Spleen (tissue), 11 donors: Measurements from ENCODE around the gene PEAK3. TPM values are rescaled to one million over a fixed set of nuclear protein-coding genes. Genes with fewer than 3 reads are reported as not detected.

ENCODE experiments used
- DNase-seq: peaks from one replicate; pipeline ENCODE4 v3.0.0-alpha.2; 2020
- H3K27ac ChIP-seq, 8 donors: fragments of 200-600 bp; sonication (generic) in 7 of 8; 1 replicate in 4 of 8; 2 replicates in 4 of 8; pipeline versions ENCODE4 v1.5.0 to v1.8.0; 2016 to 2021; ENCODE audit warnings: inconsistent platforms in 4 of 8, mild to moderate bottlenecking in 4 of 8, moderate library complexity in 1 of 8
- H3K27me3 ChIP-seq, 7 donors: fragments of 200-600 bp; sonication (generic) in 6 of 7; replicated peaks in 1 of 7; 1 replicate in 4 of 7; 2 replicates in 3 of 7; pipeline versions ENCODE4 v1.5.0 to v1.8.0; 2016 to 2021; ENCODE audit warnings: inconsistent platforms in 3 of 7, mild to moderate bottlenecking in 1 of 7
- H3K36me3 ChIP-seq, 6 donors: fragments of 200-600 bp; sonication (generic) in 5 of 6; 1 replicate in 4 of 6; 2 replicates in 2 of 6; pipeline versions ENCODE4 v1.5.0 to v1.8.0; 2016 to 2021; ENCODE audit warnings: inconsistent platforms in 2 of 6
- H3K4me1 ChIP-seq, 6 donors: fragments of 200-600 bp; sonication (generic) in 5 of 6; 1 replicate in 3 of 6; 2 replicates in 3 of 6; pipeline versions ENCODE4 v1.5.0 to v1.8.0; 2016 to 2021; ENCODE audit warnings: inconsistent platforms in 3 of 6
- H3K4me3 ChIP-seq, 8 donors: fragments of 200-600 bp; sonication (generic) in 7 of 8; 1 replicate in 4 of 8; 2 replicates in 4 of 8; pipeline versions ENCODE4 v1.5.0 to v1.8.0; 2016 to 2021; ENCODE audit warnings: inconsistent platforms in 4 of 8, mild to moderate bottlenecking in 4 of 8, moderate library complexity in 2 of 8
- H3K9me3 ChIP-seq, 8 donors: fragments of 200-600 bp; sonication (generic) in 7 of 8; 1 replicate in 4 of 8; 2 replicates in 4 of 8; pipeline versions ENCODE4 v1.5.0 to v1.8.0; 2016 to 2021; ENCODE audit warnings: inconsistent platforms in 4 of 8
- CTCF ChIP-seq, 11 experiments: fragments of 200-600 bp in 7 of 11; fragments of 450-650 bp in 4 of 11; sonication (generic) in 4 of 11; IDR thresholded peaks in 8 of 11; conservative IDR thresholded peaks in 3 of 11; 1 replicate in 7 of 11; 2 replicates in 4 of 11; pipeline versions ENCODE4 v1.4.0 to v1.8.0; 2016 to 2021; ENCODE audit warnings: antibody characterized with exemption in 11 of 11, inconsistent platforms in 4 of 11, mild to moderate bottlenecking in 1 of 11
- POLR2A ChIP-seq, 3 donors: fragments of 450-650 bp; IDR thresholded peaks; one replicate each; pipeline ENCODE4 v1.5.1; 2017; ENCODE audit warnings: antibody characterized with exemption in 3 of 3, mild to moderate bottlenecking in 1 of 3
- POLR2AphosphoS5 ChIP-seq, 3 donors: sonication (generic); formaldehyde crosslinking; IDR thresholded peaks; one replicate each; pipeline ENCODE4 v1.5.1; 2017; ENCODE audit warnings: antibody characterized with exemption in 3 of 3
- WGBS, 5 donors: extraction: QIAGEN DNeasy Blood & Tissue Kit in 3 of 5; methylation state at CpG; one replicate each; pipeline versions ENCODE4 v1.1.5 to v1.1.7; 2013 to 2018; 5-methylcytosine and 5-hydroxymethylcytosine counted together
- intact Hi-C: fragments of 100-400 bp; cut with DNase I; formaldehyde crosslinking; loops from one replicate; pipeline ENCODE4 v1.15.0; 2023; ENCODE audit warnings: low total_unique reads
- polyA plus RNA-seq, 3 donors: library from polyadenylated mRNA; stranded (reverse); fragments of 200-250 nt; gene quantifications; one replicate each; pipeline ENCODE4 v1.2.1, GENCODE V29; 2013
- total RNA-seq, 7 donors: library from RNA; depleted of rRNA in 3 of 7; stranded (reverse); fragments of >200 nt in 3 of 7; fragmentation: NEBNext Ultra II Directional in 4 of 7; extraction: Animal tissue kit (Norgen Biotek cat#: 25700) in 4 of 7; gene quantifications; one replicate each; pipeline versions ENCODE4 v1.1.0 to v1.2.1, GENCODE V29; 2016 to 2021
- donor health status: healthy with polysubstance abuse.
- donor health status: DM: no; HTN: no; CAD: no; lungs with moderate emphysema.
- donor health status: DM: no; HTN: no; CAD: no.
- donor health status: Bipolar disorder and iron deficiency.
- donor health status: healthy.
- donor health status: DM: no; HTN: no; CAD: no.
- donor health status: DM: yes; HTN: yes; CAD: no.

PEAK3 gene
- total and polyA plus RNA-seq, 10 donors = 0.30 to 17.4 (median 6.4) TPM

- Histone ChIP-seq H3K27ac (peak overlapping the region in 4 of 8 donors; percentile 65 to 99 (median 84)), H3K27me3 (no peaks in the 10 kb centered on the region), H3K4me3 (peak overlapping the region in 3 of 8 donors; percentile 24 to 43 (median 25)), H3K36me3 (peaks cover 0 to 35% (median 11%) of the 10 kb centered on the region in 6 donors), H3K4me1 (peaks cover 16 to 98% (median 47%) of the 10 kb centered on the region in 6 donors), H3K9me3 (no peaks in the 10 kb centered on the region)
- DNase-seq = no peak
- WGBS, 5 donors = 65 to 78% (median 71%) methylated on average over 22 to 26 of the region's 26 CpGs
- TF ChIP-seq POLR2A (IDR thresholded peaks at IDR 0.05) (no peak), CTCF (IDR thresholded peaks at IDR 0.05 in 8 of 11, conservative IDR thresholded peaks at IDR 0.05 in 3 of 11) (no peak), POLR2AphosphoS5 (IDR thresholded peaks at IDR 0.05) (peak in 1 of 3 donors; percentile 55)
- intact Hi-C loops = no loop called here
Measured at GRCh38 chr19:2280633-2281264, 1.2 kb downstream of the PEAK3 start.

- Histone ChIP-seq H3K4me3 (no peak overlapping the region), H3K36me3 (peaks cover 0 to 54% (median 18%) of the 10 kb centered on the region in 6 donors), H3K9me3 (no peaks in the 10 kb centered on the region), H3K27ac (peak overlapping the region in 3 of 8 donors; percentile 1 to 24 (median 14)), H3K27me3 (no peaks in the 10 kb centered on the region), H3K4me1 (peaks cover 30 to 98% (median 65%) of the 10 kb centered on the region in 6 donors)
- intact Hi-C loops = no loop called here
- DNase-seq = no peak
- 89 to 95% (median 92%) methylated on average over 20 to 33 of the region's 33 CpGs for WGBS, 5 donors
- TF ChIP-seq CTCF (IDR thresholded peaks at IDR 0.05 in 8 of 11, conservative IDR thresholded peaks at IDR 0.05 in 3 of 11) (no peak), POLR2AphosphoS5 (IDR thresholded peaks at IDR 0.05) (peak; percentile 42 to 73 (median 45))
Measured at GRCh38 chr19:2278459-2279158, 3.4 kb downstream of the PEAK3 start.

GRCh38 chr19:2277138-2277537 lies 4.8 kb downstream of the PEAK3 start:
- Histone ChIP-seq H3K36me3 (peaks cover 0 to 69% (median 30%) of the 10 kb centered on the region in 6 donors), H3K27me3 (no peaks in the 10 kb centered on the region), H3K4me1 (peaks cover 37 to 98% (median 67%) of the 10 kb centered on the region in 6 donors), H3K9me3 (no peaks in the 10 kb centered on the region), H3K27ac (peak overlapping the region in 2 of 8 donors; percentile 21 to 98), H3K4me3 (no peak overlapping the region)
- 67 to 84% (median 76%) methylated on average over 9 of the region's 9 CpGs for WGBS, 5 donors
- TF ChIP-seq POLR2A (IDR thresholded peaks at IDR 0.05) (no peak), POLR2AphosphoS5 (IDR thresholded peaks at IDR 0.05) (no peak), CTCF (IDR thresholded peaks at IDR 0.05 in 8 of 11, conservative IDR thresholded peaks at IDR 0.05 in 3 of 11) (no peak)
- no peak for DNase-seq
- intact Hi-C loops = no loop called here

- H3K36me3 ChIP-seq = peaks cover 0 to 75% (median 36%) of the 10 kb centered on the region in 6 donors
- WGBS, 5 donors = 93 to 96% (median 95%) methylated on average over 19 to 28 of the region's 28 CpGs
- no peaks in the 10 kb centered on the region for H3K9me3 ChIP-seq
- DNase-seq = no peak
- no peak overlapping the region for H3K4me3 ChIP-seq
- peak overlapping the region in 4 of 8 donors; percentile 48 to 100 (median 86) for H3K27ac ChIP-seq
- H3K4me1 ChIP-seq = peaks cover 40 to 98% (median 68%) of the 10 kb centered on the region in 6 donors
- intact Hi-C loops = no loop called here
- TF ChIP-seq CTCF (IDR thresholded peaks at IDR 0.05 in 8 of 11, conservative IDR thresholded peaks at IDR 0.05 in 3 of 11) (no peak), POLR2AphosphoS5 (IDR thresholded peaks at IDR 0.05) (peak in 2 of 3 donors; percentile 4 to 78), POLR2A (IDR thresholded peaks at IDR 0.05) (no peak)
- H3K27me3 ChIP-seq = no peaks in the 10 kb centered on the region
Measured at GRCh38 chr19:2276429-2276986, 5.5 kb downstream of the PEAK3 start.
